MM.1S (cell line): Measurements from ENCODE around the gene MOXD1.

ENCODE experiments used
- CTCF ChIP-seq: fragments of 300-600 bp; sonication (generic); IDR thresholded peaks from 2 replicates; pipeline ENCODE4 v1.5.1; 2016; ENCODE audit warnings: antibody characterized with exemption, low read length, mixed read lengths
- EZH2 ChIP-seq: fragments of 300-600 bp; sonication (generic); optimal IDR thresholded peaks from 2 replicates; pipeline ENCODE3; 2017; ENCODE audit warnings: low read depth, mild to moderate bottlenecking, antibody characterized with exemption, low read length, mixed read lengths

GRCh38 chr6:132264021-132264500, 137.2 kb downstream of the MOXD1 start:
- TF ChIP-seq CTCF = no peak
- TF ChIP-seq EZH2 = no peak
